K562 (cell line): ENCODE results near the gene E2F7. TPM values are rescaled to one million over a fixed set of nuclear protein-coding genes. Genes with fewer than 3 reads are reported as not detected.

Experiments used
- ATAC-seq: fragments of 200-7000 bp; cut with Tn5 transposase; 3 replicates; pipeline ENCODE4 v1.9.1; 2020; ENCODE audit warnings: moderate library complexity
- BruUV-seq: library from RNA; stranded (reverse); fragments of 400-500 nt; replicated peaks from 2 replicates; lab custom pipeline; 2021; lab: Mats Ljungman, UMichigan
- CTCF ChIA-PET: fragments of 300-600 bp; formaldehyde crosslinking; extraction: SDS; loops from one replicate; lab custom pipeline; 2021; ENCODE audit warnings: low intra/inter-chr PET ratio; lab: Yijun Ruan, JAX
- POLR2A ChIA-PET: fragments of 300-600, 350-650 bp; sonication (Branson Sonifier 250); formaldehyde crosslinking; extraction: SDS; loops from one replicate; lab custom pipeline; 2021; ENCODE audit warnings: antibody characterized with exemption, inconsistent platforms; lab: Yijun Ruan, JAX
- DNase-seq, 4 experiments: peaks; one replicate each; pipeline versions ENCODE4 v3.0.0 to v3.0.0-alpha.2; 2011 to 2018; ENCODE audit warnings: low spot score in 3 of 4, mixed read lengths in 3 of 4; ENCODE audit errors: extremely low read depth in 1 of 4
- FAIRE-seq: peaks from 2 replicates; lab custom pipeline; 2011; peaks lifted over from hg19 to GRCh38; lab: Jason Lieb, UNC
- H2AFZ ChIP-seq: 2 replicates; pipeline ENCODE4 v1.6.0; 2011; ENCODE audit warnings: low read depth, low read length, control low read depth, inconsistent platforms
- H3K27ac ChIP-seq: fragments of 200-600 bp; 3 replicates; pipeline ENCODE4 v1.8.0; 2011; ENCODE audit warnings: low read depth, mild to moderate bottlenecking, control low read depth, inconsistent platforms, low read length, moderate library complexity, mixed read lengths; ENCODE audit errors: extremely low read depth
- H3K27me3 ChIP-seq, 2 experiments: fragments of 300-600 bp in 1 of 2; 2 replicates in 1 of 2; 3 replicates in 1 of 2; pipeline versions ENCODE4 v1.6.0 to v1.8.0; 2011; ENCODE audit warnings: inconsistent platforms in 2 of 2, low read length in 2 of 2, mild to moderate bottlenecking in 1 of 2, mixed read lengths in 1 of 2, moderate library complexity in 1 of 2; ENCODE audit not compliant: control insufficient read depth in 2 of 2, insufficient read depth in 2 of 2
- H3K36me3 ChIP-seq: fragments of 300-600 bp; 3 replicates; pipeline ENCODE4 v1.8.0; 2011; ENCODE audit warnings: mild to moderate bottlenecking, low read length, inconsistent platforms; ENCODE audit not compliant: control insufficient read depth, insufficient read depth
- H3K4me1 ChIP-seq, 2 experiments: fragments of 200-600 bp in 1 of 2; replicated peaks in 1 of 2; 2 replicates in 1 of 2; 3 replicates in 1 of 2; pipeline versions ENCODE4 v1.5.1 to v1.8.0; 2011; ENCODE audit warnings: inconsistent platforms in 2 of 2, low read length in 2 of 2, mild to moderate bottlenecking in 1 of 2, mixed read lengths in 1 of 2, moderate library complexity in 1 of 2; ENCODE audit not compliant: control insufficient read depth in 2 of 2, insufficient read depth in 2 of 2
- H3K4me2 ChIP-seq: 2 replicates; pipeline ENCODE4 v1.6.1; 2011; ENCODE audit warnings: low read length, control low read depth, inconsistent platforms, mixed read lengths; ENCODE audit not compliant: insufficient read depth
- H3K4me3 ChIP-seq: fragments of 200-600 bp; sonication (generic), shearing (Covaris generic); 2 replicates; pipeline ENCODE4 v1.5.1; 2016; ENCODE audit warnings: control low read depth, inconsistent platforms
- H3K79me2 ChIP-seq: fragments of 200-600 bp; 3 replicates; pipeline ENCODE4 v1.8.0; 2011; ENCODE audit warnings: low read length, inconsistent platforms; ENCODE audit not compliant: control insufficient read depth, insufficient read depth
- H3K9ac ChIP-seq, 2 experiments: 2 replicates each; pipeline versions ENCODE4 v1.6.0 to v1.6.1; 2011; ENCODE audit warnings: low read depth in 2 of 2, low read length in 2 of 2, control low read depth in 1 of 2, inconsistent platforms in 1 of 2, mild to moderate bottlenecking in 1 of 2, mixed read lengths in 1 of 2; ENCODE audit not compliant: insufficient read depth in 1 of 2
- H3K9me1 ChIP-seq: one replicate; pipeline ENCODE4 v1.6.0; 2011; ENCODE audit warnings: inconsistent platforms, mild to moderate bottlenecking, low read length, moderate library complexity; ENCODE audit not compliant: control insufficient read depth, insufficient read depth
- H3K9me3 ChIP-seq: replicated peaks from 2 replicates; pipeline ENCODE4 v1.5.1; 2011; ENCODE audit warnings: low read depth, low read length, inconsistent platforms; ENCODE audit not compliant: control insufficient read depth, insufficient read depth
- H4K20me1 ChIP-seq: replicated peaks from 2 replicates; pipeline ENCODE4 v1.6.1; 2011; ENCODE audit warnings: low read length, inconsistent platforms, mixed read lengths; ENCODE audit not compliant: control insufficient read depth, insufficient read depth
- GTF2F1 ChIP-seq: IDR thresholded peaks from 2 replicates; pipeline ENCODE4 v1.6.1; 2011; ENCODE audit warnings: low read depth, low read length, improper control_type of control experiment
- ILF3 ChIP-seq: fragments of 450-650 bp; IDR thresholded peaks from 2 replicates; pipeline ENCODE4 v1.6.1; 2018; ENCODE audit warnings: antibody characterized with exemption, mild to moderate bottlenecking, moderate library complexity, borderline replicate concordance
- MYNN ChIP-seq, 2 experiments: sonication (generic); formaldehyde crosslinking in 1 of 2; IDR thresholded peaks; 2 replicates each; pipeline versions ENCODE4 v1.5.0 to v1.6.1; 2016 to 2020; ENCODE audit warnings: antibody characterized with exemption in 1 of 2, missing genetic modification reagents in 1 of 2
- NELFE ChIP-seq: IDR thresholded peaks from 2 replicates; pipeline ENCODE4 v1.6.1; 2011; ENCODE audit warnings: mild to moderate bottlenecking; ENCODE audit not compliant: insufficient read depth, insufficient read length
- NR0B1 ChIP-seq: fragments of 450-650 bp; IDR thresholded peaks from one replicate; pipeline ENCODE4 v1.6.1; 2018; ENCODE audit warnings: mild to moderate bottlenecking, moderate library complexity; ENCODE audit not compliant: partially characterized antibody
- THAP7 ChIP-seq: fragments of 250-450 bp; sonication (Bioruptor Pico); IDR thresholded peaks from 2 replicates; pipeline ENCODE4 v1.5.0; 2021
- ZC3H4 ChIP-seq: sonication (generic); formaldehyde crosslinking; IDR thresholded peaks from 2 replicates; pipeline ENCODE4 v1.9.0; 2021; ENCODE audit warnings: missing genetic modification reagents, borderline replicate concordance
- ZNF133 ChIP-seq: fragments of 250-450 bp; sonication (Bioruptor Pico); IDR thresholded peaks from 2 replicates; pipeline ENCODE4 v1.4.0; 2020; ENCODE audit warnings: mild to moderate bottlenecking
- WGBS: fragments of 100-300 bp; shearing (Covaris generic); methylation state at CpG from one replicate; pipeline ENCODE4 v1.1.6; 2016; ENCODE audit warnings: low coverage, mixed read lengths; ENCODE audit not compliant: insufficient coverage; ENCODE audit errors: missing lambda C conversion rate; 5-methylcytosine and 5-hydroxymethylcytosine counted together
- in situ Hi-C: fragments of 300-500 bp; cut with MboI; formaldehyde crosslinking; loops from 4 replicates; pipeline ENCODE4 v1.15.0; 2018; ENCODE audit warnings: inconsistent platforms, mixed read lengths
- intact Hi-C: fragments of 100-400 bp; cut with micrococcal nuclease; formaldehyde crosslinking; loops from 2 replicates; pipeline ENCODE4 v1.14.2; 2022
- polyA plus RNA-seq, 8 experiments: library from polyadenylated mRNA; depleted of rRNA in 4 of 8; stranded (reverse) in 5 of 8; unstranded in 3 of 8; fragments of >200 nt; fragmentation: Nextera tagmentation in 2 of 8; fragmentation: Illumina TruSeq in 1 of 8; extraction: Ambion mirVana in 2 of 8; extraction: Trizol in 1 of 8; gene quantifications; 2 replicates each; pipeline versions ENCODE4 v1.2.1 to v1.2.3, GENCODE V29; 2011 to 2014; ENCODE audit warnings: inconsistent platforms in 1 of 8, missing spikeins in 1 of 8
- total RNA-seq, 7 experiments: library from RNA; depleted of rRNA in 6 of 7; stranded (reverse); fragments of >200 nt in 6 of 7; fragmentation: Illumina TruSeq in 2 of 7; extraction: Trizol in 2 of 7; gene quantifications; 2 replicates each; pipeline versions ENCODE4 v1.2.1 to v1.2.3, GENCODE V29; 2011 to 2021; ENCODE audit warnings: low replicate concordance in 1 of 7

The E2F7 gene
- total and polyA plus RNA-seq, 9 of the 15 experiments (the other 6 are each of a cell fraction or from before 2014, with no cell fraction given): 3.4 to 13.6 (median 8.1) TPM

- FAIRE-seq: no peak
- H3K4me2 ChIP-seq: no peak overlapping the region
- BruUV-seq: no TSS peak
- no peak for TF ChIP-seq GTF2F1
- no peak for TF ChIP-seq THAP7 (CRISPR knock-in tag)
- TF ChIP-seq NELFE: no peak
- TF ChIP-seq MYNN (IDR thresholded peaks at IDR 0.05): no peak
- no peak for TF ChIP-seq MYNN (CRISPR knock-in tag; IDR thresholded peaks at IDR 0.05)
- no peak for TF ChIP-seq NR0B1
- TF ChIP-seq ZNF133 (CRISPR knock-in tag): no peak
- TF ChIP-seq ZC3H4 (CRISPR knock-in tag): no peak
- no peak for TF ChIP-seq ILF3
- no peaks in the 10 kb centered on the region for H3K27me3 ChIP-seq
- no peaks in the 10 kb centered on the region for H3K79me2 ChIP-seq
- POLR2A ChIA-PET: interaction anchor here (0.6 to 2.6 kb wide), 3 partner anchors 12 to 270 kb away, joined by 4 to 10 read pairs (median 4); no protein-coding TSS in a partner anchor
- in situ Hi-C loops (no loop called here), intact Hi-C loops (no loop called here)
- no peaks in the 10 kb centered on the region for H3K9me3 ChIP-seq
- no peak overlapping the region for H2AFZ ChIP-seq
- no peak overlapping the region for H3K4me3 ChIP-seq
- H4K20me1 ChIP-seq: no peaks in the 10 kb centered on the region
- no peak overlapping the region for H3K9ac ChIP-seq
- ATAC-seq: no peak
- H3K4me1 ChIP-seq: no peaks in the 10 kb centered on the region
- no peak overlapping the region for H3K27ac ChIP-seq
- DNase-seq: no peak
- CTCF ChIA-PET: no interaction called here
- peaks cover 70% of the 10 kb centered on the region; the same call in 2 of the 3 replicates for H3K36me3 ChIP-seq
- WGBS: 87% methylated on average over 2 of the region's 2 CpGs
- H3K9me1 ChIP-seq: no peaks in the 10 kb centered on the region
Measured at GRCh38 chr12:77032406-77032805, 33.0 kb downstream of the E2F7 start.
